Uterus (tissue), 2 donors: ENCODE results near the gene UVSSA.

Experiments
- POLR2A ChIP-seq, 2 donors: fragments of 450-650 bp; IDR thresholded peaks; one replicate each; pipeline ENCODE4 v1.6.1; 2016; ENCODE audit warnings: antibody characterized with exemption in 2 of 2, mild to moderate bottlenecking in 1 of 2, moderate library complexity in 1 of 2
- TF ChIP-seq, protein P1 (sequence below), 4 experiments: fragments of 200-600 bp in 2 of 4; fragments of 450-650 bp in 2 of 4; sonication (generic) in 2 of 4; IDR thresholded peaks; one replicate each; pipeline ENCODE4 v1.5.1; 2016 to 2019; ENCODE audit warnings: antibody characterized with exemption in 4 of 4, mild to moderate bottlenecking in 2 of 4, moderate library complexity in 1 of 4

GRCh38 chr4:1351854-1352566 is 5.0 kb downstream of the UVSSA start:
- TF ChIP-seq POLR2A (IDR thresholded peaks at IDR 0.05): peak in 1 of 2 donors; percentile 16
- TF ChIP-seq, protein P1, sequence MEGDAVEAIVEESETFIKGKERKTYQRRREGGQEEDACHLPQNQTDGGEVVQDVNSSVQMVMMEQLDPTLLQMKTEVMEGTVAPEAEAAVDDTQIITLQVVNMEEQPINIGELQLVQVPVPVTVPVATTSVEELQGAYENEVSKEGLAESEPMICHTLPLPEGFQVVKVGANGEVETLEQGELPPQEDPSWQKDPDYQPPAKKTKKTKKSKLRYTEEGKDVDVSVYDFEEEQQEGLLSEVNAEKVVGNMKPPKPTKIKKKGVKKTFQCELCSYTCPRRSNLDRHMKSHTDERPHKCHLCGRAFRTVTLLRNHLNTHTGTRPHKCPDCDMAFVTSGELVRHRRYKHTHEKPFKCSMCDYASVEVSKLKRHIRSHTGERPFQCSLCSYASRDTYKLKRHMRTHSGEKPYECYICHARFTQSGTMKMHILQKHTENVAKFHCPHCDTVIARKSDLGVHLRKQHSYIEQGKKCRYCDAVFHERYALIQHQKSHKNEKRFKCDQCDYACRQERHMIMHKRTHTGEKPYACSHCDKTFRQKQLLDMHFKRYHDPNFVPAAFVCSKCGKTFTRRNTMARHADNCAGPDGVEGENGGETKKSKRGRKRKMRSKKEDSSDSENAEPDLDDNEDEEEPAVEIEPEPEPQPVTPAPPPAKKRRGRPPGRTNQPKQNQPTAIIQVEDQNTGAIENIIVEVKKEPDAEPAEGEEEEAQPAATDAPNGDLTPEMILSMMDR (IDR thresholded peaks at IDR 0.05): peak; percentile 82 to 94 (median 88)
